GM23338 (cell line): Measurements from ENCODE around the gene KCNJ10. TPM values are rescaled to one million over a fixed set of nuclear protein-coding genes. Genes with fewer than 3 reads are reported as not detected.

Experiments
- ATAC-seq: fragments of 200-7000 bp; cut with Tn5 transposase; 3 replicates; pipeline ENCODE4 v1.9.1; 2020
- DNase-seq: peaks from one replicate; pipeline ENCODE4 v3.0.0-alpha.2; 2015; ENCODE audit warnings: low spot score
- H2AFZ ChIP-seq: fragments of 200-600 bp; sonication (generic); 2 replicates; pipeline ENCODE4 v1.8.0; 2016; ENCODE audit warnings: antibody characterized with exemption, mild to moderate bottlenecking, moderate library complexity
- H3F3A ChIP-seq: fragments of 200-600 bp; sonication (generic); replicated peaks from 2 replicates; pipeline ENCODE4 v1.8.0; 2017; ENCODE audit warnings: antibody characterized with exemption, mixed run types, low read depth
- H3K27ac ChIP-seq: fragments of 200-600 bp; sonication (generic); 2 replicates; pipeline ENCODE4 v1.6.1; 2016; ENCODE audit warnings: low read depth
- H3K27me3 ChIP-seq: fragments of 200-600 bp; sonication (generic); 2 replicates; pipeline ENCODE4 v1.8.0; 2016; ENCODE audit warnings: mild to moderate bottlenecking, mixed run types, moderate library complexity; ENCODE audit not compliant: insufficient read depth
- H3K36me3 ChIP-seq: fragments of 200-600 bp; sonication (generic); 2 replicates; pipeline ENCODE4 v1.8.0; 2016; ENCODE audit warnings: mild to moderate bottlenecking; ENCODE audit not compliant: insufficient read depth
- H3K4me1 ChIP-seq: fragments of 200-600 bp; sonication (generic); 2 replicates; pipeline ENCODE4 v1.8.0; 2016; ENCODE audit warnings: mild to moderate bottlenecking, moderate library complexity; ENCODE audit not compliant: insufficient read depth
- H3K4me2 ChIP-seq: fragments of 200-600 bp; sonication (generic); 2 replicates; pipeline ENCODE4 v1.7.1; 2017; ENCODE audit warnings: mixed run types
- H3K4me3 ChIP-seq: fragments of 200-600 bp; sonication (generic); 2 replicates; pipeline ENCODE4 v1.6.1; 2016; ENCODE audit warnings: mixed run types
- H3K79me2 ChIP-seq: fragments of 200-600 bp; sonication (generic); replicated peaks from 2 replicates; pipeline ENCODE4 v1.8.0; 2017; ENCODE audit warnings: mild to moderate bottlenecking; ENCODE audit not compliant: insufficient read depth
- H3K9me2 ChIP-seq: fragments of 200-600 bp; sonication (generic); 2 replicates; pipeline ENCODE4 v1.8.0; 2017; ENCODE audit not compliant: insufficient read depth
- H4K20me1 ChIP-seq: fragments of 200-600 bp; sonication (generic); replicated peaks from 2 replicates; pipeline ENCODE4 v1.8.0; 2017; ENCODE audit warnings: mild to moderate bottlenecking; ENCODE audit not compliant: insufficient read depth
- H3K27ac Mint-ChIP-seq: 2 replicates; pipeline ENCODE4 v1.8.0; 2020; ENCODE audit warnings: inconsistent platforms, mild to moderate bottlenecking, moderate library complexity, mixed read lengths
- H3K27me3 Mint-ChIP-seq: 3 replicates; pipeline ENCODE4 v1.8.0; 2022; ENCODE audit warnings: low read depth, mild to moderate bottlenecking, moderate library complexity, mixed read lengths, inconsistent platforms; ENCODE audit not compliant: insufficient read depth, poor library complexity
- H3K36me3 Mint-ChIP-seq: 3 replicates; pipeline ENCODE4 v1.8.0; 2021; ENCODE audit warnings: low read depth, mild to moderate bottlenecking, inconsistent platforms, moderate library complexity, mixed read lengths
- H3K4me1 Mint-ChIP-seq: 3 replicates; pipeline ENCODE4 v1.8.0; 2020; ENCODE audit warnings: mild to moderate bottlenecking, inconsistent platforms, mixed read lengths
- H3K4me3 Mint-ChIP-seq: 3 replicates; pipeline ENCODE4 v1.8.0; 2021; ENCODE audit warnings: moderate library complexity, mild to moderate bottlenecking, inconsistent platforms, mixed read lengths
- H3K9me3 Mint-ChIP-seq: 3 replicates; pipeline ENCODE4 v1.8.0; 2020; ENCODE audit warnings: moderate library complexity, mild to moderate bottlenecking, inconsistent platforms, mixed read lengths
- CREB1 ChIP-seq: fragments of 250-450 bp; sonication (Bioruptor Pico); IDR thresholded peaks from 2 replicates; pipeline ENCODE4 v1.5.0; 2020; ENCODE audit warnings: low read depth, mild to moderate bottlenecking, moderate library complexity
- EZH2phosphoT487 ChIP-seq: fragments of 200-600 bp; sonication (generic); IDR thresholded peaks from one replicate; pipeline ENCODE4 v1.8.1; 2018; ENCODE audit warnings: antibody characterized with exemption; ENCODE audit not compliant: unreplicated experiment
- JUNB ChIP-seq: IDR thresholded peaks from one replicate; pipeline ENCODE4 v1.6.1; 2016; ENCODE audit warnings: antibody characterized with exemption; ENCODE audit not compliant: unreplicated experiment
- NANOG ChIP-seq: IDR thresholded peaks from 2 replicates; pipeline ENCODE4 v1.6.1; 2016; ENCODE audit warnings: antibody characterized with exemption, borderline replicate concordance
- POLR2AphosphoS5 ChIP-seq: IDR thresholded peaks from 2 replicates; pipeline ENCODE4 v1.6.1; 2016; ENCODE audit warnings: antibody characterized with exemption, low read depth
- ZNF114 ChIP-seq: fragments of 250-450 bp; sonication (Bioruptor Pico); IDR thresholded peaks from 2 replicates; pipeline ENCODE4 v1.5.0; 2020; ENCODE audit warnings: mild to moderate bottlenecking, moderate library complexity
- ZNF331 ChIP-seq: fragments of 250-450 bp; sonication (Bioruptor Pico); IDR thresholded peaks from 2 replicates; pipeline ENCODE4 v1.5.0; 2020; ENCODE audit warnings: low read depth, mild to moderate bottlenecking, moderate library complexity
- polyA plus RNA-seq: library from polyadenylated mRNA; unstranded; fragments of >200 nt; fragmentation: Nextera tagmentation; extraction: Ambion mirVana; gene quantifications from 2 replicates; pipeline ENCODE4 v1.2.1, GENCODE V29; 2016
- total RNA-seq: library from RNA; depleted of rRNA; stranded (reverse); fragments of >200 nt; shearing (Covaris generic); gene quantifications from 2 replicates; pipeline ENCODE4 v1.2.3, GENCODE V29; 2014
- TF ChIP-seq, protein P1 (sequence below): IDR thresholded peaks from 2 replicates; pipeline ENCODE4 v1.6.1; 2016; ENCODE audit warnings: antibody characterized with exemption
- TF ChIP-seq, protein P2 (sequence below), 2 experiments: fragments of 200-600 bp in 1 of 2; sonication (generic) in 1 of 2; conservative IDR thresholded peaks; 2 replicates each; pipeline versions ENCODE4 v1.5.1 to v1.6.1; 2016 to 2017; ENCODE audit warnings: antibody characterized with exemption in 2 of 2, low read depth in 2 of 2, mild to moderate bottlenecking in 2 of 2, moderate library complexity in 1 of 2
- TF ChIP-seq, protein P3 (sequence below): fragments of 250-450 bp; sonication (Bioruptor Pico); IDR thresholded peaks from 2 replicates; pipeline ENCODE4 v1.5.0; 2020; ENCODE audit warnings: mild to moderate bottlenecking, moderate library complexity

The KCNJ10 gene
- total and polyA plus RNA-seq, 2 experiments from 2014 or later: 1.4 to 2.8 TPM

DNA sequence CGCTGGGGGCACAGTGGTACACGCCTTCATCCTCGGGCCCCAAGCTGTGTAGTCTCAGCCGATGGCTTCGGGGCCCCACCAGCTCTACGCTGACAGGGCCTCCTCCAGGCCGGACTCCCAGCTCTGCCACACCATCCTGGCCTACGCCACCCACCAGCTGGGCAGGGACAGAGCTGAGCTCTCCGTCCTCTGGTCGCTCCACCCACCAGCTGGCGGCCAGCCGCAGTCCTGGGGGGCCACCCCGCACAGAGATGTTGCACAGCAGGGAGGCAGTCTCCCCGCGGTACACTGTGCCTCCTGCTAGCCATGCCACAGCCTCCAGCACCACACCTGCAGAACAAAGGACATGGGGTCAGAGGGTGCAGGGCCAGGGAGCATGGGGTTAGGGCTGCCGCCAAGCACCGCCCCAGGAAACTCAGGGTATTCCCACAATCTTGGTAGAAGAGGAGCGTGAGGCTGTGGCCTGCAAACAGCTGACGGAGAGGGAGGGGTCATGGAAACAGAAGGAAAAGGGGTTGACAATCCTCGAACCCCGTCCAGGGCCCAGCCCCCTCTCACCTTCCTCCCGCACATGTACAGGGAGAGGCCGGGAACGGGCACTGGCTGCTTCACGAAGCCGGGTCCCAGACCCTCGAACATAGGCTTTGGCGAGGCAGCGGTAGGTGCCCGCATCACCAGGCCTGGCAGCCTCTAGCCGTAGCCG is 22.6 kb upstream of the KCNJ10 start:
- no peak overlapping the region for H3K4me3 ChIP-seq
- H3K9me2 ChIP-seq: no peaks in the 10 kb centered on the region
- peaks cover 39% of the 10 kb centered on the region for H3K36me3 Mint-ChIP-seq
- H2AFZ ChIP-seq: no peak overlapping the region
- H3F3A ChIP-seq: no peaks in the 10 kb centered on the region; the same call in 1 of the 2 replicates
- peaks cover 8% of the 10 kb centered on the region for H3K27me3 Mint-ChIP-seq
- no peaks in the 10 kb centered on the region for H3K27me3 ChIP-seq
- TF ChIP-seq ZNF331 (CRISPR knock-in tag) (no peak), JUNB (no peak), NANOG (no peak), POLR2AphosphoS5 (no peak), EZH2phosphoT487 (no peak), ZNF114 (CRISPR knock-in tag) (no peak), CREB1 (no peak)
- TF ChIP-seq, protein P1, sequence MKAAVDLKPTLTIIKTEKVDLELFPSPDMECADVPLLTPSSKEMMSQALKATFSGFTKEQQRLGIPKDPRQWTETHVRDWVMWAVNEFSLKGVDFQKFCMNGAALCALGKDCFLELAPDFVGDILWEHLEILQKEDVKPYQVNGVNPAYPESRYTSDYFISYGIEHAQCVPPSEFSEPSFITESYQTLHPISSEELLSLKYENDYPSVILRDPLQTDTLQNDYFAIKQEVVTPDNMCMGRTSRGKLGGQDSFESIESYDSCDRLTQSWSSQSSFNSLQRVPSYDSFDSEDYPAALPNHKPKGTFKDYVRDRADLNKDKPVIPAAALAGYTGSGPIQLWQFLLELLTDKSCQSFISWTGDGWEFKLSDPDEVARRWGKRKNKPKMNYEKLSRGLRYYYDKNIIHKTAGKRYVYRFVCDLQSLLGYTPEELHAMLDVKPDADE: no peak
- TF ChIP-seq, protein P2, sequence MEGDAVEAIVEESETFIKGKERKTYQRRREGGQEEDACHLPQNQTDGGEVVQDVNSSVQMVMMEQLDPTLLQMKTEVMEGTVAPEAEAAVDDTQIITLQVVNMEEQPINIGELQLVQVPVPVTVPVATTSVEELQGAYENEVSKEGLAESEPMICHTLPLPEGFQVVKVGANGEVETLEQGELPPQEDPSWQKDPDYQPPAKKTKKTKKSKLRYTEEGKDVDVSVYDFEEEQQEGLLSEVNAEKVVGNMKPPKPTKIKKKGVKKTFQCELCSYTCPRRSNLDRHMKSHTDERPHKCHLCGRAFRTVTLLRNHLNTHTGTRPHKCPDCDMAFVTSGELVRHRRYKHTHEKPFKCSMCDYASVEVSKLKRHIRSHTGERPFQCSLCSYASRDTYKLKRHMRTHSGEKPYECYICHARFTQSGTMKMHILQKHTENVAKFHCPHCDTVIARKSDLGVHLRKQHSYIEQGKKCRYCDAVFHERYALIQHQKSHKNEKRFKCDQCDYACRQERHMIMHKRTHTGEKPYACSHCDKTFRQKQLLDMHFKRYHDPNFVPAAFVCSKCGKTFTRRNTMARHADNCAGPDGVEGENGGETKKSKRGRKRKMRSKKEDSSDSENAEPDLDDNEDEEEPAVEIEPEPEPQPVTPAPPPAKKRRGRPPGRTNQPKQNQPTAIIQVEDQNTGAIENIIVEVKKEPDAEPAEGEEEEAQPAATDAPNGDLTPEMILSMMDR (conservative IDR thresholded peaks at IDR 0.05; ENCODE audit: low read depth in 2 of 2): no peak
- TF ChIP-seq, protein P3, sequence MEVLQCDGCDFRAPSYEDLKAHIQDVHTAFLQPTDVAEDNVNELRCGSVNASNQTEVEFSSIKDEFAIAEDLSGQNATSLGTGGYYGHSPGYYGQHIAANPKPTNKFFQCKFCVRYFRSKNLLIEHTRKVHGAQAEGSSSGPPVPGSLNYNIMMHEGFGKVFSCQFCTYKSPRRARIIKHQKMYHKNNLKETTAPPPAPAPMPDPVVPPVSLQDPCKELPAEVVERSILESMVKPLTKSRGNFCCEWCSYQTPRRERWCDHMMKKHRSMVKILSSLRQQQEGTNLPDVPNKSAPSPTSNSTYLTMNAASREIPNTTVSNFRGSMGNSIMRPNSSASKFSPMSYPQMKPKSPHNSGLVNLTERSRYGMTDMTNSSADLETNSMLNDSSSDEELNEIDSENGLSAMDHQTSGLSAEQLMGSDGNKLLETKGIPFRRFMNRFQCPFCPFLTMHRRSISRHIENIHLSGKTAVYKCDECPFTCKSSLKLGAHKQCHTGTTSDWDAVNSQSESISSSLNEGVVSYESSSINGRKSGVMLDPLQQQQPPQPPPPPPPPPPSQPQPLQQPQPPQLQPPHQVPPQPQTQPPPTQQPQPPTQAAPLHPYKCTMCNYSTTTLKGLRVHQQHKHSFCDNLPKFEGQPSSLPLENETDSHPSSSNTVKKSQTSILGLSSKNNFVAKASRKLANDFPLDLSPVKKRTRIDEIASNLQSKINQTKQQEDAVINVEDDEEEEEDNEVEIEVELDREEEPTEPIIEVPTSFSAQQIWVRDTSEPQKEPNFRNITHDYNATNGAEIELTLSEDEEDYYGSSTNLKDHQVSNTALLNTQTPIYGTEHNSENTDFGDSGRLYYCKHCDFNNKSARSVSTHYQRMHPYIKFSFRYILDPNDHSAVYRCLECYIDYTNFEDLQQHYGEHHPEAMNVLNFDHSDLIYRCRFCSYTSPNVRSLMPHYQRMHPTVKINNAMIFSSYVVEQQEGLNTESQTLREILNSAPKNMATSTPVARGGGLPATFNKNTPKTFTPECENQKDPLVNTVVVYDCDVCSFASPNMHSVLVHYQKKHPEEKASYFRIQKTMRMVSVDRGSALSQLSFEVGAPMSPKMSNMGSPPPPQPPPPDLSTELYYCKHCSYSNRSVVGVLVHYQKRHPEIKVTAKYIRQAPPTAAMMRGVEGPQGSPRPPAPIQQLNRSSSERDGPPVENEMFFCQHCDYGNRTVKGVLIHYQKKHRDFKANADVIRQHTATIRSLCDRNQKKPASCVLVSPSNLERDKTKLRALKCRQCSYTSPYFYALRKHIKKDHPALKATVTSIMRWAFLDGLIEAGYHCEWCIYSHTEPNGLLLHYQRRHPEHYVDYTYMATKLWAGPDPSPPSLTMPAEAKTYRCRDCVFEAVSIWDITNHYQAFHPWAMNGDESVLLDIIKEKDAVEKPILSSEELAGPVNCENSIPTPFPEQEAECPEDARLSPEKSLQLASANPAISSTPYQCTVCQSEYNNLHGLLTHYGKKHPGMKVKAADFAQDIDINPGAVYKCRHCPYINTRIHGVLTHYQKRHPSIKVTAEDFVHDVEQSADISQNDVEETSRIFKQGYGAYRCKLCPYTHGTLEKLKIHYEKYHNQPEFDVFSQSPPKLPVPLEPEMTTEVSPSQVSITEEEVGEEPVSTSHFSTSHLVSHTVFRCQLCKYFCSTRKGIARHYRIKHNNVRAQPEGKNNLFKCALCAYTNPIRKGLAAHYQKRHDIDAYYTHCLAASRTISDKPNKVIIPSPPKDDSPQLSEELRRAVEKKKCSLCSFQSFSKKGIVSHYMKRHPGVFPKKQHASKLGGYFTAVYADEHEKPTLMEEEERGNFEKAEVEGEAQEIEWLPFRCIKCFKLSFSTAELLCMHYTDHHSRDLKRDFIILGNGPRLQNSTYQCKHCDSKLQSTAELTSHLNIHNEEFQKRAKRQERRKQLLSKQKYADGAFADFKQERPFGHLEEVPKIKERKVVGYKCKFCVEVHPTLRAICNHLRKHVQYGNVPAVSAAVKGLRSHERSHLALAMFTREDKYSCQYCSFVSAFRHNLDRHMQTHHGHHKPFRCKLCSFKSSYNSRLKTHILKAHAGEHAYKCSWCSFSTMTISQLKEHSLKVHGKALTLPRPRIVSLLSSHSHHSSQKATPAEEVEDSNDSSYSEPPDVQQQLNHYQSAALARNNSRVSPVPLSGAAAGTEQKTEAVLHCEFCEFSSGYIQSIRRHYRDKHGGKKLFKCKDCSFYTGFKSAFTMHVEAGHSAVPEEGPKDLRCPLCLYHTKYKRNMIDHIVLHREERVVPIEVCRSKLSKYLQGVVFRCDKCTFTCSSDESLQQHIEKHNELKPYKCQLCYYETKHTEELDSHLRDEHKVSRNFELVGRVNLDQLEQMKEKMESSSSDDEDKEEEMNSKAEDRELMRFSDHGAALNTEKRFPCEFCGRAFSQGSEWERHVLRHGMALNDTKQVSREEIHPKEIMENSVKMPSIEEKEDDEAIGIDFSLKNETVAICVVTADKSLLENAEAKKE (CRISPR knock-in tag): no peak
- H3K9me3 Mint-ChIP-seq: no peaks in the 10 kb centered on the region; the same call in 2 of the 3 replicates
- H3K4me2 ChIP-seq: no peak overlapping the region
- no peaks in the 10 kb centered on the region; the same call in 1 of the 2 replicates for H4K20me1 ChIP-seq
- H3K4me1 ChIP-seq: peaks cover 28% of the 10 kb centered on the region
- no peak for DNase-seq
- ATAC-seq: no peak
- peaks cover 36% of the 10 kb centered on the region for H3K4me1 Mint-ChIP-seq
- no peak overlapping the region for H3K27ac ChIP-seq
- no peak overlapping the region for H3K27ac Mint-ChIP-seq
- H3K4me3 Mint-ChIP-seq: no peak overlapping the region
- peaks cover 7% of the 10 kb centered on the region for H3K36me3 ChIP-seq
- peaks cover 31% of the 10 kb centered on the region for H3K79me2 ChIP-seq
